Ishikawa (cell line): ENCODE measurements around the gene SETBP1.

Experiments
- CEBPB ChIP-seq: IDR thresholded peaks from 2 replicates; pipeline ENCODE4 v1.6.1; 2012
- CREB1 ChIP-seq: IDR thresholded peaks from 2 replicates; pipeline ENCODE4 v1.6.1; 2012; ENCODE audit warnings: low read depth
- EGR1 ChIP-seq: IDR thresholded peaks from 2 replicates; pipeline ENCODE4 v1.6.1; 2012
- EP300 ChIP-seq: IDR thresholded peaks from 2 replicates; pipeline ENCODE4 v1.6.1; 2012; ENCODE audit warnings: borderline replicate concordance
- FOXM1 ChIP-seq: IDR thresholded peaks from 2 replicates; pipeline ENCODE4 v1.6.1; 2012; ENCODE audit warnings: low read depth, borderline replicate concordance
- NFIC ChIP-seq: IDR thresholded peaks from 2 replicates; pipeline ENCODE4 v1.6.1; 2012
- RAD21 ChIP-seq: IDR thresholded peaks from 2 replicates; pipeline ENCODE4 v1.6.1; 2012; ENCODE audit warnings: low read depth
- TAF1 ChIP-seq: IDR thresholded peaks from 2 replicates; pipeline ENCODE4 v1.6.1; 2012; ENCODE audit warnings: low read depth, mild to moderate bottlenecking
- TCF12 ChIP-seq: IDR thresholded peaks from 2 replicates; pipeline ENCODE4 v1.6.1; 2012; ENCODE audit warnings: low read depth
- TEAD4 ChIP-seq: IDR thresholded peaks from 2 replicates; pipeline ENCODE4 v1.6.1; 2012
- YY1 ChIP-seq: IDR thresholded peaks from 2 replicates; pipeline ENCODE4 v1.6.1; 2012; ENCODE audit warnings: low read depth
- ZBTB7A ChIP-seq: IDR thresholded peaks from 2 replicates; pipeline ENCODE4 v1.6.1; 2012; ENCODE audit warnings: low read depth
- TF ChIP-seq, protein P1 (sequence below): IDR thresholded peaks from 2 replicates; pipeline ENCODE4 v1.6.1; 2012; ENCODE audit warnings: low read depth, mild to moderate bottlenecking
- TF ChIP-seq, protein P2 (sequence below): IDR thresholded peaks from 2 replicates; pipeline ENCODE4 v1.6.1; 2012
- TF ChIP-seq, protein P3 (sequence below): IDR thresholded peaks from 2 replicates; pipeline ENCODE4 v1.6.1; 2012

Gene SETBP1

DNA sequence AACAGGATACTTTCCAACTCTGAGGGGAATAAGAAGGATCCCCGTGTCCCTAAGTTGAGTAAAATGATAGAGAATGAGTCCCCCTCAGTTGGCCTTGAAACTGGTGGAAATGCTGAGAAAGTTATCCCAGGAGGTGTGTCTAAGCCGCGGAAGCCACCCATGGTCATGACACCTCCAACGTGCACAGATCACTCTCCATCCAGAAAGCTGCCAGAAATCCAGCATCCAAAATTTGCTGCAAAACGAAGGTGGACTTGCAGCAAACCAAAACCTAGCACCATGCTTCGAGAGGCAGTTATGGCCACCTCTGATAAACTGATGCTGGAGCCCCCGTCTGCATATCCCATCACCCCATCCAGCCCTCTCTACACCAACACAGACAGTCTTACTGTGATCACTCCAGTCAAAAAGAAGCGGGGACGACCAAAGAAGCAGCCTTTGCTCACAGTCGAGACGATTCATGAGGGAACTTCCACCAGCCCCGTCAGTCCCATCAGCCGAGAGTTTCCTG is 270.1 kb downstream of the SETBP1 start:
- TF ChIP-seq CREB1: no peak
- TF ChIP-seq NFIC: no peak
- TF ChIP-seq, protein P1, sequence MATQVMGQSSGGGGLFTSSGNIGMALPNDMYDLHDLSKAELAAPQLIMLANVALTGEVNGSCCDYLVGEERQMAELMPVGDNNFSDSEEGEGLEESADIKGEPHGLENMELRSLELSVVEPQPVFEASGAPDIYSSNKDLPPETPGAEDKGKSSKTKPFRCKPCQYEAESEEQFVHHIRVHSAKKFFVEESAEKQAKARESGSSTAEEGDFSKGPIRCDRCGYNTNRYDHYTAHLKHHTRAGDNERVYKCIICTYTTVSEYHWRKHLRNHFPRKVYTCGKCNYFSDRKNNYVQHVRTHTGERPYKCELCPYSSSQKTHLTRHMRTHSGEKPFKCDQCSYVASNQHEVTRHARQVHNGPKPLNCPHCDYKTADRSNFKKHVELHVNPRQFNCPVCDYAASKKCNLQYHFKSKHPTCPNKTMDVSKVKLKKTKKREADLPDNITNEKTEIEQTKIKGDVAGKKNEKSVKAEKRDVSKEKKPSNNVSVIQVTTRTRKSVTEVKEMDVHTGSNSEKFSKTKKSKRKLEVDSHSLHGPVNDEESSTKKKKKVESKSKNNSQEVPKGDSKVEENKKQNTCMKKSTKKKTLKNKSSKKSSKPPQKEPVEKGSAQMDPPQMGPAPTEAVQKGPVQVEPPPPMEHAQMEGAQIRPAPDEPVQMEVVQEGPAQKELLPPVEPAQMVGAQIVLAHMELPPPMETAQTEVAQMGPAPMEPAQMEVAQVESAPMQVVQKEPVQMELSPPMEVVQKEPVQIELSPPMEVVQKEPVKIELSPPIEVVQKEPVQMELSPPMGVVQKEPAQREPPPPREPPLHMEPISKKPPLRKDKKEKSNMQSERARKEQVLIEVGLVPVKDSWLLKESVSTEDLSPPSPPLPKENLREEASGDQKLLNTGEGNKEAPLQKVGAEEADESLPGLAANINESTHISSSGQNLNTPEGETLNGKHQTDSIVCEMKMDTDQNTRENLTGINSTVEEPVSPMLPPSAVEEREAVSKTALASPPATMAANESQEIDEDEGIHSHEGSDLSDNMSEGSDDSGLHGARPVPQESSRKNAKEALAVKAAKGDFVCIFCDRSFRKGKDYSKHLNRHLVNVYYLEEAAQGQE: no peak
- no peak for TF ChIP-seq EP300
- TF ChIP-seq RAD21: no peak
- TF ChIP-seq TAF1: no peak
- TF ChIP-seq TEAD4: no peak
- TF ChIP-seq CEBPB: no peak
- TF ChIP-seq, protein P2, sequence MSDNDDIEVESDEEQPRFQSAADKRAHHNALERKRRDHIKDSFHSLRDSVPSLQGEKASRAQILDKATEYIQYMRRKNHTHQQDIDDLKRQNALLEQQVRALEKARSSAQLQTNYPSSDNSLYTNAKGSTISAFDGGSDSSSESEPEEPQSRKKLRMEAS: no peak
- no peak for TF ChIP-seq ZBTB7A
- TF ChIP-seq TCF12: no peak
- TF ChIP-seq YY1: no peak

DNA sequence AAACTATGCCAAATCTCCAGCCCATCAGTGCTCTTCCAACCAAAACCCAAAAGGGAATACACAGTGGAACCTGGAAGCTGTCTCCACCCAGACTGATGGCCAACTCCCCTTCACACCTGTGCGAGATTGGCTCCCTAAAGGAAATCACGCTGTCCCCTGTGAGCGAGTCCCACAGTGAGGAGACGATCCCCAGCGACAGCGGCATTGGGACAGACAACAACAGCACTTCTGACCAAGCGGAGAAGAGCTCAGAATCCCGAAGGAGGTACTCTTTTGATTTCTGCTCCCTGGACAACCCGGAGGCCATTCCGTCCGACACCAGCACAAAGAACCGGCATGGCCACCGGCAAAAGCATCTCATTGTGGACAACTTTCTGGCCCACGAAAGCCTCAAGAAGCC is 271.1 kb downstream of the SETBP1 start:
- TF ChIP-seq FOXM1: no peak
- no peak for TF ChIP-seq ZBTB7A
- no peak for TF ChIP-seq TEAD4
- TF ChIP-seq, protein P2: no peak
- TF ChIP-seq CEBPB: no peak
- TF ChIP-seq NFIC: no peak
- no peak for TF ChIP-seq YY1
- no peak for TF ChIP-seq EGR1
- no peak for TF ChIP-seq TCF12
- no peak for TF ChIP-seq CREB1
- no peak for TF ChIP-seq EP300
- no peak for TF ChIP-seq RAD21
- TF ChIP-seq TAF1: no peak
- TF ChIP-seq, protein P1: no peak
- TF ChIP-seq, protein P3, sequence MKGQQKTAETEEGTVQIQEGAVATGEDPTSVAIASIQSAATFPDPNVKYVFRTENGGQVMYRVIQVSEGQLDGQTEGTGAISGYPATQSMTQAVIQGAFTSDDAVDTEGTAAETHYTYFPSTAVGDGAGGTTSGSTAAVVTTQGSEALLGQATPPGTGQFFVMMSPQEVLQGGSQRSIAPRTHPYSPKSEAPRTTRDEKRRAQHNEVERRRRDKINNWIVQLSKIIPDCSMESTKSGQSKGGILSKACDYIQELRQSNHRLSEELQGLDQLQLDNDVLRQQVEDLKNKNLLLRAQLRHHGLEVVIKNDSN: no peak

DNA sequence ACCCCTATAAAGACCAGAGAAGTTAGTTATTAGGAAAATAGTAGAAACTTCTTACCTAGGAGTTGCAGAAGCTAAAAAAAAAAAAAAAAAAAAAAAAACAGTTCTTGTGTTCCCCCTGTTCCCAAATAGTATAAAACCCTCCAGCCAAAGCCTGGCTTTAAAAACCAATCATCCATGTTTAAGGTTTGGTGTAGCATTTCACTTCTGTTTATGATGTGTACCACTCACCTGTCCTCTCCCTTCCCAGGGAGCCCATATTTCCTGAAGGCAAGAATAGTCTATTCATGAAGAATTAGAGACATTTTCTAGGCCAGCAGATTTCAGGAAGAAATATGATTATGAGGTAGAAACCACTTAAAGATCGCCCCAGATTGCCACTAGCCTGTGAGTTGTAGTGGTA is 273.6 kb downstream of the SETBP1 start:
- TF ChIP-seq TCF12 (no peak), TEAD4 (no peak), EP300 (peak; percentile 54; the same call in 1 of the 2 replicates), FOXM1 (peak; percentile 29; the same call in 1 of the 2 replicates), EGR1 (no peak), RAD21 (no peak), ZBTB7A (no peak)
- TF ChIP-seq, protein P2: no peak
- TF ChIP-seq, protein P1: no peak
- TF ChIP-seq, protein P3: no peak

DNA sequence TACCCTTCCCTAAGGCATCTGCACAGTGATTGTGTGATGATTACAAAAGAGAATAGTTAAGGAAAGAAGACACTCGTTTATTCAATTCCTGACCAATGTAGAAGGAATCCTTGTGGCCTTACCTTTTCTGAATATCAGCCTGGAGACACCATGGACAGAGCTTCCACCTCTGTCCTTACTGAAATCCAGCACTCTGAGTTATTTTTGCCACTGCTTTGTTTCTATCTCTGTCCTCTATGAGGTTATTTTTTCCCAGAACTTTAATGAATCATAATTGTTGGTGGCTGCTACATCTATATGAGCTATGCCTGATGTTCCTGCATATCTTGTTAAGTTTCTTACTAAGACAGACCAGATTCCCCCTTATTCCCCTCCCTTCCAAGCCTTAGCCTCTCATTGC is 275.1 kb downstream of the SETBP1 start:
- TF ChIP-seq EP300: no peak
- TF ChIP-seq, protein P1: peak; percentile 79
